Eye (tissue), 1 donor: ENCODE results near the gene NELL1.

ENCODE experiments used
- DNase-seq: peaks from one replicate; pipeline ENCODE4 v3.0.0-alpha.2; 2015

The NELL1 gene

DNA sequence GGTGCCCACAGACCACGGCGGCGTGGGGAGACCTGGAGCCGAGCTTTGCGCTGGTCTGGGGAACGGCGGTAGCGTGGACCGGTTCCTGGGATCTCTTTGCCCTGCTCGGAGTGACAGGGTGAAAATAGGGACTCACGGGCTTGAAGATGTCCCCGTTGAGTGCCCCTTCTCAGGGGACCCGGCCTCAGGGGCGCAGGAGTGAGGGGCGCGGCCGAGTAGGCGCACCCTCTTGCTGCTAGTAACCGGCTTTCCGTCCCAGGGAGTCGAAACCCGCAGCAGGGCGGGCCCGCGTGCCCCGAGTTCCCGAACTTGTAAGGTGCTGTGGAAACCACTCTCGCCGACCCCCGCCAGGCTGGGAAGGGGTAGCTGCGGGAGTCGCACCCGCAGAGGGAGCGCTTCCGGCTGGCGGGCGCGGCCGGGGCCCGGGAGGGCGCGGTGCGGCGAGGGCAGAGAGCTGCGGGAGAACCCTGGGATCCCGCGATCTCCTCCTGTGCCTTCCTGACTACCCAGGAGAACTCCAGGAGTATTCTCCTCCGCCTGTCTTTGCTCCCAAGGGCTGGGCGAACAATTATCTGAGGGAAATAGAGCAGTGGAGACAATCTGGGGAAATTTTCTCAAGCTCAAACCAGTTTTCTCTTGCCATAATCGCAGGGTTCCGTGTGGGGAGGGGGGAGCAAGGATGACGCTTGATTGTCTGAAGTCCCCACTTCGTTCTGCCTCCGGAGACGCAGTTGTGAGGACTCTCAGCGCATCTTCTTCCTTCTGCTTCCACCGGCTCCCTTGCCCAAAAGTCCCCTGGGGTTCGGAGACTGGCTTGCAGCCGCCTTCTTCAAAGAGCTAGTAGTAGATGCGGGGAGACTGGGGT is 666 bp downstream of the NELL1 start:
- peak; percentile 59 for DNase-seq

DNA sequence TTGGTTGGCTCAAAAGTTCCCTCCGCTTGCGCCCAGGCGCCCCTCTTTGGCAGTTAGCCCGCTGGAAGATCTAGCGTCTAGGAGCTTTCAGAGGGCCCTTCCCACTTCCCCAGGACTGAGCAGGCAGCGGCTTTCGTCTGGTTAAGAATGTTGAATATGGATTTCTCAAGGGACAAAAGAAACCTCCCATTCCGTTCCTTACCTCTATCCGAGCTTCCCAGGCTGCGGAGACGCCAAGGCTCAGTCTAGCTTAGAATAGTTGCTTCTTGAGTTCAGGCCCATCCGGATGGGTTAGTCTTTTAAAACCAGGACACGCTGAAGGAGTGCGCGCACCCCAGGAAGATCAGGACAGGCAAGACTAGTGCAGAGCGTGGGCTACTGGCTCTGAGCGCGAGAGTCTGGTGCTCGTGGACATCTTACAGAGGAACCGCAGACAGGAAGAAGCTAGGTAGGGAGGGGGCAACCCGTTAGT is 1.6 kb downstream of the NELL1 start:
- peak; percentile 45 for DNase-seq

- DNase-seq, result peak; percentile 69
These were observed 2.6 kb downstream of the NELL1 start for GRCh38 chr11:20671856-20672546.

- DNase-seq, result peak; percentile 28
These were observed 3.2 kb downstream of the NELL1 start for GRCh38 chr11:20672575-20672974.

- DNase-seq, result no peak
These were observed 7.3 kb downstream of the NELL1 start for GRCh38 chr11:20676658-20677057.

GRCh38 chr11:20688761-20689160 is 19.4 kb downstream of the NELL1 start:
- DNase-seq, result no peak

GRCh38 chr11:20707876-20708275 is 38.5 kb downstream of the NELL1 start:
- DNase-seq, result no peak

DNA sequence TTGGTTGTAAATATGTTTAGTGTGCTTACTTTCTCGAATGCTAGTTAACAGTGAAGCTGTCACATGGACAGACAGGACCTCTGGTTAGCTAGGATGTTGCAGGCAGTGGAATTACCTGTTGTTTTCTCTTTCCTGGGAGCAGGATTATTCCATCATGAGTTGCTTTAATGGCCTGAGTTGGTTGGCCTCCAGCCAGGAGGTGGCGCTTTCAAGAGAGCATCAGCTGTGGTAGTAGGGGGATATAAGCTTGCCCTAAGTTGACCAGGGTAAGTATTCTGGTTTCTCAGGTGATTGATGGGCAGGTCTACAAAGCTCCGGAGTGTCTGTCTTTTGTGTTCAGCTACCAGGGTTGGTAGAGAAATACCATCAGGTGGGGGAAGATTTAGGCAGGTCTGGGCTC is 43.5 kb downstream of the NELL1 start:
- DNase-seq, result no peak

GRCh38 chr11:20715464-20715863 is 46.1 kb downstream of the NELL1 start:
- no peak for DNase-seq

- DNase-seq, result no peak
These were observed 46.5 kb downstream of the NELL1 start for GRCh38 chr11:20715931-20716330.

- DNase-seq, result no peak
These were observed 50.4 kb downstream of the NELL1 start for GRCh38 chr11:20719821-20720220.

GRCh38 chr11:20723366-20723765 is 54.0 kb downstream of the NELL1 start:
- DNase-seq, result no peak

- DNase-seq, result no peak
These were observed 60.3 kb downstream of the NELL1 start for GRCh38 chr11:20729597-20730105.

- DNase-seq, result no peak
These were observed 62.4 kb downstream of the NELL1 start for GRCh38 chr11:20731676-20732215.

- DNase-seq, result peak; percentile 50
These were observed 69.7 kb downstream of the NELL1 start for GRCh38 chr11:20739107-20739506.

GRCh38 chr11:20739577-20739976 is 70.2 kb downstream of the NELL1 start:
- no peak for DNase-seq

GRCh38 chr11:20754933-20755332 is 85.5 kb downstream of the NELL1 start:
- no peak for DNase-seq

GRCh38 chr11:20759541-20759940 is 90.2 kb downstream of the NELL1 start:
- no peak for DNase-seq

DNA sequence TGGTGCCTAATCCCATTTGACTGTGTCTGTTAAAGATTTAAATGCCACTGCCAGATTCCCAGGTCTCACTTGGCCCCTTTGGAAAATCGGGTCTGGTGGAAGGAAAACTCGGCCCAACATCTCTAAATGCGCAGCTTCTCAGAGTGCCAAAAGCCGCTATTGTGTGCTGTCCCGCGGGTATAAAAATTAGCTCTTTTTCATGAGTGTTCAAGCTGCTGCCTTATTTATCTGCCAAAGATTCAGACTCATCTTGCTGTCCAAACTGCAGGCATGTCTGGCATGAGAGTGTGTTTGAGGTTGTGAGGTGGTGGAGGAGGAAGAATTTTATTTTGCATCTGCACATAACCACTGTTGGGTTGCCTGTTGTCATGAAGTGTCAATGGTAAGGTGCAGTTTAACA is 91.4 kb downstream of the NELL1 start:
- DNase-seq, result no peak

DNA sequence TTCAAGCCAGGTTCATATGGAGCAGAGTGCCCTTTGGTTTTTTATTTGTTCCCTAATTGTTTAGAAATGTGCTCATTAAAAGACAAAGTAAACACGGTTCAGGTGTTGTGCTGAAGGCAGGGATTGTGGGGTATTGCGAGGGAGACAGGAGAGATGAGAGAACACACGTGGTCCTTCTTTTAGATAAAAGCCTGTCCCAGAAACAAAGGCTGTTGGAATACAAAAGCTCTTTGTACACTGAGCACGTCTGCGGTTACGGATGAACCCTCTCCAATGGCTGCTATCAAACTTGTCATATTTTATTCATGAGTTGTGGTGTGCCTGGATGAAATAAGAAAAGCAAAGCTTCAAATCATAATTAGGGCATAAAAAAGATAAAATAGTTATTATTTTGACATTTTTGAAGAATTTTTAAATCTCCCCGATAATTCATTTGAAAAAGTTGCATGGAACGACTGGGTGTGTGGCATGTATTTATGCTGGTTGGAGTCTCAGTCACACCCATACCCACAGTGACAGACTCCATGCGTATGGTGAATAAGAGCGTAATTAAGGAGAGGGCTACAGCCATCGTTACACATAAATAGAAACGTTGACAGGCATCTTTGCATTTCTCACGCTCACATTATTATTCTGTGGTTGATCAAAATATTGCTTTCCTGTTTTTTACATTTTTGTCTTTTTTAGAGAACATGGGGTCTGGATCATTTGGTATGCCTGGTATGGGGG is 92.9 kb downstream of the NELL1 start:
- peak; percentile 48 for DNase-seq

DNA sequence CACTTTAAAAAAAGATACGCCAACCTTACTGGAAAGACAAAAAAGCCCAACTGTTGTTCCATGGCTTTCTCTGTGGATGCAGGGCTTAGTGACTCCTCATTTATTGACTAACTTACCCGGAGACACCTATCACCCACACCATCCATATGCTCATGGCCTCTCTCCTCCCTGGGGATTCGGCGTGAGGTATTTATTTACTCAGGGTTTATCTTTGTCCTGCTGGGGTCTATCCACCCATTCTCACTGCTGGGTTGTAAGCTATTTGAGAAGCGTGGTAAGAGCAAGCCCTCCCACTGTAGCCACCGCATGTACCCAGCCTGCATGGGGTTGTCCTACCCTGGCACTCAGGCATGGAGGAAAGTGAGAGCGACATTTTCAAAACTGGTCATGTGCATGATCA is 93.6 kb downstream of the NELL1 start:
- DNase-seq, result no peak

DNA sequence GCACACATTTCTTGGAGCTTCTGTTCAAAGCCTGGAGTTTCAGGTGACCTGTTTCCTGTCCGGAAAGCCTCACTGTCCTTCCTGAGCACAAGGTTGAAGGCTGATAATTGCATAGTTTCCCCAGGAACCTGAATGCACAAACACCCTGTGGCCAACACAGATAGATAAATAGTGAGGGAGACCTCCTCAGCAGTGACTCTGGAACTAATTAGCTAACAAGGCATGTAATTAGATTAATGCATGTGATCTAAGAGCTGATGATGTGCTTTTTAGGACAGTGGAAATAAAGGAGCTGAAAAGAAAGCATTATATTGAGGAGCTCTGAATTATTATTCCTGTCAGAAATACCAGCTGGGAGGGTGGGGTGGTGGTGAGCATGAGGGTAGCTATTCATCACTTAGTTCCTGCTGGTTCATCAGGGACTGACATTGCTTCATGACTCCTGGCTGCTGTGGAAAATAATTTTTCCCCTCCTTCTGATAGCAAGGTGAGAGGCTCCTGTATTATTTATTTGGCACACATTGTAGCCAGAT is 101.1 kb downstream of the NELL1 start:
- peak; percentile 7 for DNase-seq

GRCh38 chr11:20771026-20771425 is 101.6 kb downstream of the NELL1 start:
- no peak for DNase-seq
